ENCODE results near the gene WRNIP1.

DNA sequence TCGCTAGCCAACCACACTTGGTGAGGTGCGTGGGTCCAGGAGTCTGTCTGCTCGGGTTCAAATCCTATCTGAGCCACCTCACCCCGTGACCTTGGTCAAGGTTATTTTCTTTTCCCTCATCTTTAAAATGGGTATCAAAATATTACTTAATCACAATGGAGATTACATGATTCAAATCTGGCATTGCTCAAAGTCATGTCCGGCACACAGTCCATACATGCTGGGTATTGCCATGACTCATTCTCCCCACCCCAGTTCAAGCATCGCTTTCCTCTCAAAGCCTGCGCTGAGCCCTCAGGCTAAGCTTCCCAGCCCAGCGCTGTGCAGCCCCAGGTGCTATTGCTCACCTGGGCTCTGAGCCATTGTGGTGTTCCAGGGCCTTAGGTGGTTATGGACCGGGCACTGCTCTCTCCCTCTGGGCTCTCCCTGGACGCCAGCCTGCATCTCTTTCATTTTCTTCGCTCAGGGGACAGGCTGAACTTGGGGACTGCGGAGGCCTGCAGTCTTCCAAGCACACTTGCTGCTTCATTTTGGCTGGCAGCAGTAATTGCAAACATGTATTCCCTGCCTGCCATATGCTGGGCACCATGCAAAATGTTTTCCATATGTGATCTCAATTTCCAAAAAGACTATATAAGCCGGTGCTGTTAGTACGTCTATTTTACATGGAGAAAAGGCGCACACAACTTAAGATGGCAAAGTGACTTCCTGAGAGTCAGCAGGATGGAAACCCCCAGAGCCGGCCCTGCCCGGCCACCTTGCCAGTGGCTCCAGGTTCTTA, 27.3 kb downstream of the WRNIP1 start:
- TF ChIP-seq, protein P1, sequence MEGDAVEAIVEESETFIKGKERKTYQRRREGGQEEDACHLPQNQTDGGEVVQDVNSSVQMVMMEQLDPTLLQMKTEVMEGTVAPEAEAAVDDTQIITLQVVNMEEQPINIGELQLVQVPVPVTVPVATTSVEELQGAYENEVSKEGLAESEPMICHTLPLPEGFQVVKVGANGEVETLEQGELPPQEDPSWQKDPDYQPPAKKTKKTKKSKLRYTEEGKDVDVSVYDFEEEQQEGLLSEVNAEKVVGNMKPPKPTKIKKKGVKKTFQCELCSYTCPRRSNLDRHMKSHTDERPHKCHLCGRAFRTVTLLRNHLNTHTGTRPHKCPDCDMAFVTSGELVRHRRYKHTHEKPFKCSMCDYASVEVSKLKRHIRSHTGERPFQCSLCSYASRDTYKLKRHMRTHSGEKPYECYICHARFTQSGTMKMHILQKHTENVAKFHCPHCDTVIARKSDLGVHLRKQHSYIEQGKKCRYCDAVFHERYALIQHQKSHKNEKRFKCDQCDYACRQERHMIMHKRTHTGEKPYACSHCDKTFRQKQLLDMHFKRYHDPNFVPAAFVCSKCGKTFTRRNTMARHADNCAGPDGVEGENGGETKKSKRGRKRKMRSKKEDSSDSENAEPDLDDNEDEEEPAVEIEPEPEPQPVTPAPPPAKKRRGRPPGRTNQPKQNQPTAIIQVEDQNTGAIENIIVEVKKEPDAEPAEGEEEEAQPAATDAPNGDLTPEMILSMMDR (IDR thresholded peaks at IDR 0.05), result no peak
- no peak for TF ChIP-seq POLR2AphosphoS5 (IDR thresholded peaks at IDR 0.05)

All from sigmoid colon (tissue), 4 donors.